Stimulated activated CD8-positive, alpha-beta memory T cell treated with anti-CD3 and anti-CD28 coated beads, Interleukin-7, amount 100 ng/mL, for 24 hours (primary cell): ENCODE measurements around the gene APBA2.
A peak's percentile ranks its signal among the peaks of the same experiment; 100 is the strongest.

Source experiments
- DNase-seq: peaks from one replicate; pipeline ENCODE4 v3.0.0-alpha.2; 2020; ENCODE audit warnings: low read depth

The APBA2 gene

DNA sequence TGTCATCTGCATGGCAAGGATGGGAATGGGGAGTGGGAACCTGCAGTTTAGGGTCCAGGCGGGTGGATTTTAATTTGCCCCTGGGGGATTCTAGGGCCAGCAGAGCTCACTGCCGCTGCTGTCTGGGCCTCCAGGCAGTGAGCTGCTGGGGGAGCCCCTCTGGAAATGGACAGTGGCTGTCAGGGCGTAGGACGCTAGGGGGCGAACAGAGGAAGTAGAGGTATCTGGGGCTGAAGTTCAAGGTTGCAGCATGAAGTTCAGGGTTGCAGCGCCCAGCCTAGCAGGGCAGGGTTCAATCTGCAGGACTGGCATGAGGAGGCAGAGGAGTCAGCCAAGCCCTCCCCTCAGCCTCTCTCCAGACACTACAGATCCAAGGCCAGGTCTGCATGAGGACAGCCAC lies 49.5 kb downstream of the APBA2 start:
- peak; percentile 39 for DNase-seq

DNA sequence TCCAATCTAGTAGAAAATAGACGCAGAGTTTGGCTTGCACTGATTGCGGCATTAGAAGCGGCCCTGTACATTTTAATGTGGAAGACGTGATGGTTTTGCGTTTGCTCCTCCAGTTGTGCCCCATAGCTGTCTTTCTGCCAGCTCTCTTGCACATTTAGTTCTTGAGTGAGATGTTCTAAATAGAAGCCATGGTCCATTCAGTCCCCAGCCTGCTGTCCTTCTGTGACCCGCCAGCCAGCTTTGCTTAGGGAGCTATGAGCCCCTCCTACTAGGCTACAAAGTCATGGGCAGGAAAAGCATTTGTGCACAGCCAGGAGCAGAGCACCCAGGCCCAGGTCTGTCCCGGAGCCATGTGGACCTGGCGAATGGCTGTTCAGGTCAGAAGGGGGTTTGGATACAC lies 50.3 kb downstream of the APBA2 start:
- DNase-seq: no peak

DNA sequence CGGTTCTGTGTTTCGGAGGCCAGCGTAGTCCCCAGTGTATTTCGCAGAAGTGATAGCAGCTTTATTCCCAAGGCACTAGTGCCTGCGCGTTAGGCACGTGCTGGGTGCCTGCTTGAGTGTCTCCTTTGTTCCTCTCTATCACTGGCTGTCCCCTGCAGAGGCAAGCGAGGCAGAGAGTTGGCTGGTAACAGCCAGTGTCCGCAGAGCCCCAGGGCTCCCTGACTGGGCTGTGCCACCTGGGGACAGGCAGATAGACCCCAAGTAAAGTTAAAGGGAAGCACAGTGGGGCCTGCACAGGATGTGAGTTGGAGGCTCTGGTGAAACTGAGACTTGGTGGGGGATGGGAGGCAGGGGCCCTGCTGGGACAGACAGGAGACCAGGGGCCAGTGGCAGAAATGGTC lies 50.7 kb downstream of the APBA2 start:
- DNase-seq: no peak

DNA sequence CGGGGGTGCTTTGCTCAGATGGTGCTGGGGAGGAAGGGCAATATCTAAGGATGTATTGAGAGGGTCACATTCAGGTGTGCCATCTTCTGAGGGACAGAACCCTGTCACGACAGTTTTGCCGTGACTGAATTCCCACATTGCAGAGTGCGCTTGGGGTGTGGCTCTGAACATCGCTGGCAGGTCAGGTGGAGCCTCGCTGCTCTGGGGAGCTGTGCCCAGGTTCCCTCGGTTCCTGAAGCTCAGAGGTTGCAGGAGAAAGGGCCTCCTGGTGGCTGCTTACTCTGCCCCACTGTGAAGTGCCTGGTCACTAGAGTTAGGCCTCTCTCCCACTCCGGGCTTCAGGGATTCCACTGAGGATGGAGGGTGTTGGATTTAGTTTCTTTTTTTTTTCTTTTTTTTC lies 51.5 kb downstream of the APBA2 start:
- DNase-seq: no peak

DNA sequence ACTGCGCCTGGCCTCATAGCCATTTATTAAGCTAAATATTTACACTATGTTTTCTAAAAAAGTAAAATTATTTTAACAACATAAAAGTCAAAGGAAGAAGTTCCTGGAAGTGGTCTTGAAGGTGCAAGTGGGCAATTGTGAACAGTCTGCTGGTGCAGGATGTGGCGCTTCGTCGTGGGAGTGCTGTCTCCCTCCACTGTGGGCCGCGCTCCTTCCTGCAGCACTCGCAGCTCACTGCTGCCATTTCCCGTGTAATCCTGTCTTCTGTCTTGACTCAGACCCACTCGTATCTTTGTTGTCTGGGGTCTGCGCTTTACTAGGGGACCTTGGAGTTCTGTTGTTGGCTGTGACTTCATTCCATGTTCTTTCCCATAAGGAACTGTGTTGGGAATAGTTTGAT lies 56.3 kb downstream of the APBA2 start:
- DNase-seq: no peak

DNA sequence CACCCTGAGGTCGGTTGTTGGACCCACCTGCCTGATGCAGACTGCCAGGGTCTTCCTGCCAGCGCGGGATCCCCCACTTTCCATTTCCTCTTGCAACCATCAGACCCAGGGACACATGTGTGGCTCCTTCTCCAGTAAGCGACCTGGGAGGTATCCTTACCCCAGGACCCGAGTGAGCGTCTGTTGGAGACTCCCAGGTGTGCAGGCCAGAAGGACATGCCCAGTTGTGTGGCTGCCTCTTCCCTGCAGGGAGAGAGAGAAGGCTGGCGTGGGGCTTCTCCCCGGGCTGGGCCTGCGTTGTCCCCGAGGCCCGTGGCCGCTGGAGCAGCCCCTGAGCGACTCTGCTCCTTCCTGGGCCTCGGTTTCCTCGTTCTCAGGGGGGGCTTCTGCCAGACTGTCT lies 56.8 kb downstream of the APBA2 start:
- DNase-seq: no peak

DNA sequence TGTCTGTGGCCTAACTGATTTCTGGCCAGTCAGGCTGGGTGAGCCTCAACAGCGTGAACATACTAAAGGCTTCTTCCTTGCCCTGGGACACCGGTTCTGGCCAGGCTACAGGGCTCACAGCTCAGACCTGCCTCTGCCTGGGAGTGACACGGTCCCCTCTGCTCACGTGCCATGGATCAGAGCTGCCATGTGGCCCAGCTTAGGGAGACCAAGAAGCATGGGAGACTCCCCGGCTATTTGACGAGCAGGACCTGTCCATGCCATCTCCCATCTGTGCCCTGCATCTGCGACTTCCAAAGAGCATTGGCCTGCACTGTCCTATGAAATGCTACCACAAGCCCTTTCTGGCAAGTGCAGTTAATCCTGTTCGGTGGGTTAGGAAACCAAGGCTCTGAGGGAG lies 57.4 kb downstream of the APBA2 start:
- DNase-seq: no peak

DNA sequence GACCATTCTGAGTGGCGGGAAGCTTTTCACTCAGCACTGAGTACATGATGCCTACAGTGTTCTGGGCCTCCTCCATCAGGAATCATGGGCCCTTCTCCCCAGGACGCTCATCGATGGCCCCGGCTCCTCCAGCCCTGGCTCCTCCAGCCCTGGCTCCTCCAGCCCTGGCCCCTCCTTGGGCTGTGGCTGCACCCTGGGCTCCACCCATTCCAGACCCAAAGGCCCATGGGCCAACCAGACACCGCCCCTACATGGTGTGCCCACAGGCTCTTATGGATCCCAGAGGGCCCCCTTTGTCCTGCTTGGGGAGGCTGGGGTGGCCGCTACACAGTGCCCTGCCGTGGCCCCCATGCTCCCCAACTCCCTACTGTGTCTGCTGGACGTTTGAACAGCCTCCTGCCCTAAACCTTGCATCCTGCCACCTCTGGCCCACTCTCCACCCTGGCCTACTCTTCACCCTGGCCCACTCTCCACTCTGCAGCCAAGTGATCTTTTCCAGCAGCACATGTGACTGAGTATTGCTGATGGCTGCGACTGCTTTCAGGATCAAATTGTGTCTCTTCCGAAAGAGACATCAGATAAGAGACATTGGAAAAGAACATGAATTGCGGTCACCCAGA lies 57.9 kb downstream of the APBA2 start:
- DNase-seq: no peak

DNA sequence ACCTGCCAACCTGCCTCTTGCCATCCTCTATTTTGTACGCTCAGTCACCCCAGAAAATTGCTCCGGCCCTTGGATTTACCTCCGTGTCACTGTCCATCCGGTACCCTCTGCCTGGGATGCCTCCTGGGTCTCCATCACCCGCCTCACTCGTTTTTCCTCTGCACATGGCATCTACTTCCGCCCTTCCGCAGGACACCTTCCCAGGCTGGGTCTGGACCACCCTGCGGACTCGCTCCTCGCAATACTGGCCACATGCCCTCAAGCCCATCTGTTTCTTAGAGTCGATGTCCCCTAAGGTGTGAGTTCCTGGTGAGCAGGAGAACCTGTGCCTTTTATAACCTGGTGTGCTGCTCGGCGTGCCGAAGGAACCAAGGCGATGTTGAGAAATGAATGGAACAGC lies 58.5 kb downstream of the APBA2 start:
- no peak for DNase-seq

DNA sequence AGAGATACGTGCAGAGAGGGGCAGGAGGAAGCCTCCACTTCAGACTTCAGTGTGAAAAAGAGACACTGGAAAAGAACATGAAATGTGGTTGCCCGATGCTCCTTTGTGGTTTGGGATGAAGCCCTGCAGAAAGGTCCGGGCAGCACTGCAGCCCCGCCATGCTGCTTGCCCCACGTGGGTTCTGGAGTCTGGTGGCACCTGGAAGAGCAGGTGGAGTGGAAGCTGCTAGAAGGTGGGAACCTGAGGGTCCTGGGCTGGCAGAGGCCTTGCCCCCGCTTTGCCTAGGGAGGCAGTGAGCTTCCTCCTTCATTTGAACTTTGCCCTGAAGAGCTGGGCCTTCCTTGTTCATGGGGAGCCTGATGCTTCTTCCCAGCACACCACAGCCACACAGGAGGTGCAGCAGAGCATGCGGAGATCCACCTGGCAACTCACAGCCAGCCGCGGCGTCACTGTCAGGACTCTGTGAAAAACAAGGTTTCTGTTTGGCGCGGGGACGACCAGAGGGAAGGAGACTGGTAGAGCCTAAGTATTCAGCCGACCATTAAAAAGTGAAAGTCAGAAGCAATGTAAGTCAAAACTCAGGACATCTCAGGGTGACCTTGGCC lies 59.0 kb downstream of the APBA2 start:
- DNase-seq: no peak

DNA sequence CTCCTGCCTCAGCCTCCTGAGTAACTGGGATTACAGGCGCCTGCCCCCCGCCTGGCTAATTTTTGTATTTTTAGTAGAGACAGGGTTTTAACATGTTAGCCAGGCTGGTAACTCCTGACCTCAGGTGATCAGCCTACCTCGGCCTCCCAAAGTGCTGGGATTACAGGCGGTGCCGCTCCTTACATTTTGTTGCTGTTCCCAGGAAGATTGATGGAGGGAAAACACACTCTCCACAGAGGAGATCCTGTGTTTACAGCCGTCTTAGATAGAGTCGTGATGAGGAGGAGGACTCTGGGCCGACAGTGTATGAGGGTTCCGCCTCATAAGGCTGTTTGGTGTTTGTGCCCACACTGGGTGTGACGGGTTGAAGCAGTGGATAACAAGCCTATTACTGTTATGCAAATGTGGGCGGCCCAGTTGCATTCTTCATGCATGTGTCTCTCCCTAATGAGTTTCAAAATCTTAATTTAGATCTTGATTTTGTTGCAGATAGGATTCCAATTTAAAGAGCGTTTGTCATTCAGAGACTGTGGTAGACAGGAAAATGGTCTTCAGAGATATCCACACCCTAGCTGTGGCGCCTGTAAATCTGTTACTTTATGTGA lies 60.0 kb downstream of the APBA2 start:
- no peak for DNase-seq

DNA sequence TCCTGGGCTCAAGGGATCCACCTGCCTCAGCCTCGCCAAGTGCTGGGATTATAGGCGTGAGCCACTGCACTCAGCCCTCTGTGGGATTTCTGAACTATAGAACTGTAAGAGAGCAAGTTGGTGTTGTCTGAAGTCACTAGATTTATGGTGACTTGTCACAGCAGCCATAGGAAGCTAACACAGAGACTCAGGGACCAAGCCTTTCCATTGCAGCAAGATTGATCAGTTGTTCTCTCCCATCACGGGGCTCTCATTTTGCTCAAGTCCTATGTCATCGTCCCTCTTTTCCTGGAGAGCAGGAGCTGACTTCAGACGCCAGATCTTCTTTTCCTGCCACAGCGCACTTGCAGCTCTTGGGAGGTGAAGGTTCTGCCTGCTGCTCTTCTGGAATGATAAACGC lies 61.0 kb downstream of the APBA2 start:
- DNase-seq: no peak

DNA sequence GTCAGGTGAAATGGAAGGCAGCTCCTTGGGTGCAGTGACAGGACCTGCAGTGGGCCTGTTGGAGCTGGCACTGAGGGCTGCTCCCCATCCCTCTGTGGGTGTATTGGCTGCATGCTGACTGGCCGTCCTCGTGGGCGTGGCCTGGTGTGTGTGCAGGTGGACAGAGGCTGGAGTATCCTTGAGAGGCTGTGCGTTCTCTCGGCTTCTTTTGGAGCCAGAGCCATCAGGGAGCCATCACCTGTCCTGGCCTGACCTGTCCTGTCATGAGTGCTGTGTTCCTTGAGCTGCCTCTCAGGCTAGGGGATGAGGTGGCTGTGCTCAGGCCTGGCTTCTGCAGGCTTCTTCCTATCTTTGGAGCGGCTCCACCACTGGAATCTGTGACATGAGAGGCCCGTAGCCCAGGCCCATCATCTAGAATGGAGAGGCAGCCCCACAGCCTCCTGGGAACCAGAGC lies 61.5 kb downstream of the APBA2 start:
- no peak for DNase-seq

DNA sequence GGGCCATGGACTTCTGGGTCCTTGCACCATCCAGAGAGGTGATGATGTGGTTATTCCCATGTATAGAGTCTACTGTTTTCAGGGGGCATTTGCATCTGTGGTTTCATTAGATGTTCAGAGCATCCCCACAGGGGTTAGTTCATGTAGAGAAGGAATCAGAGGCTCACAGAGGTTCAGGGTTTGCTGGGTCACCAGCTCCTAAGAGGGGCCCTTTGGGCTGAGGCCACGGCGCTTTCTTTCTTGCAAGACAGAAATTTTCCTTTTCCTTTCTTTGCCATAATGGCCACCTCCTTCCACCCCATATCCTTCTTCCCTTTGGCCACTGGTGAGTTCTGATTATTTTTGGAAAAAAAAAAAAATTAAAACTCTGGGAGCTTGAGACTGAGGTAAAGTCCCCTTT lies 62.3 kb downstream of the APBA2 start:
- DNase-seq: no peak

DNA sequence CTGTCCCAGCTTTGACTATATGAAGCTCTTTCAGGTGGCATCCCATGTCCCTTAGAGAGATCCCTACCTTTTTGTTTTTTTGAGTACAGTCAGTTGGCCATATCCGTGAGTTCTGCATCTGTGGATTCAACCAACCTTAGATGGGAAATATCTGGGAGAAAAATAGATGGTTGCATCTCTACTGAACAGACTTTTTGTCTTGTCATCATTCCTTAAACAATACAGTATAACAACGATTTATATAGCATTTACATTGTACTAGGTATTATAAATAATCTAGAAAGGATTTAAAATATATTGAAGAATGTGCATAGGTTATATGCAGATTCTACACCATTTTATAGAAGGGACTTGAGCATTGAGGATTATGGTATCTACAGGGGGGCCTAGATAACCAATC lies 65.1 kb downstream of the APBA2 start:
- no peak for DNase-seq

DNA sequence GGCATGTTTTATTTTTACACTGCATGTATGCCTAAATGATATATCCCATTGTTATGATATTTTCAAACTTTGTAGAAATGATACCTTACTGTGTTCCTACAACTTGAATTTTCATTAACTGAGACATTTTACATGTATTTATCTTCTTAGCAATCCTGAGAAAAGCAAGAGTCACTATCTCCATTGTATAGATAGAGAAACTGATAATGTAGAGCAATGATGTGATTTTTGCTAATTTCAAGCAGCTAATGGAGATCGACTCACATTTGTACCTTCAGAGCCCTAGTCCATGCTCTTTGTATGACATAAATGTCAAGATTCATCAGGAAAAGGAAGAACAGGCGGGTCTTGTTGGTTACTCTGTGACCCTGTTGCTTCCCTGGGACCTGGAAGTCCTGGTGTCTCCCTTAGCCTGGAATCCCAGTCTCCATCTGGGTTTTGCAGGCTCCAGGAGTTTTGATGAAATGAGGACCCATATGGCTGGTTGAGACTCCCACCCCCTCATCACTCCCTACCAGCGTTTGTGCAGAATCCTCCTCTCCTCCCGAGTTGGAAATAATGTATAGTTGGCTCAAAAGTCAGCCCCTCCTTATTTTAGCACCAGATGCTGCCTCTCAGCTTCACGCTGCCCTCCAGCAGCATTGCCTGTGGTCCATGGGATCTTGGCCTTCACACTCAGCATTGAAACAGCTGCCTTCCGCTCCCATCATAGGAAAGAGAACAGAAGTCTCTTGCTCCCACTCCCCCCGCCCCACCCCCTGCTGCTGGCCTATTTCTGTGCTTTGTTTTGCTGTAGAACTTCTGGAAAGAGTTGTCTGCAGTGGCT lies 67.1 kb downstream of the APBA2 start:
- DNase-seq: no peak

DNA sequence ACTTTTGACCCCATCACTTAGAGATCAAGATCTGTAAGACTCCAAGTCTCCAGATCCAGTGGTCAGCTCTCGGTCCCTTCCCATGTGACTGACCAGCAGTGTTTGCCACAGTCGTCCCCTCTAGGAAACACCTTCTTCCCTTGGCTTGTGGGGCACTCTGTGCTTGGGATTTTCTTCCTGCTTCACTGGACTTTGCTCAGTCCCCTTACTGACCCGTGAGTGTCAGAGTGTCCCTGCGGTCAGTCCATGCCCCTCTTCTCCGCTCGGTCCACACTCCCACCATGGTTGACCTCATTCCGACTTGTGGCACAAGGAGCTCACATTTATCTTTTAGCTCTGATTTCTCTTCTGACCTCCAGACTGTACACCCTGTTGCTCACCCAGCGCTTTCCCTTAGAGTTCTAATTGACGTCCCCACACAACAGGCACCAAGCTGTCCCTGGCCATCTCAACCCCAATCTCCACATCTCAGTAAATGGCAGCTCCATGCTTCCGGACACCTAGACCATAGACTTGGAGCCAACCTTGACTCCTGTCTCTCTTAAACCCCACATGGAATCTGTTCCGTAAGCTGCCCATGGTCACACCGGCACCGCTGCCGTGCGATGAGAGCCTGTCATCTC lies 67.9 kb downstream of the APBA2 start:
- DNase-seq: no peak

DNA sequence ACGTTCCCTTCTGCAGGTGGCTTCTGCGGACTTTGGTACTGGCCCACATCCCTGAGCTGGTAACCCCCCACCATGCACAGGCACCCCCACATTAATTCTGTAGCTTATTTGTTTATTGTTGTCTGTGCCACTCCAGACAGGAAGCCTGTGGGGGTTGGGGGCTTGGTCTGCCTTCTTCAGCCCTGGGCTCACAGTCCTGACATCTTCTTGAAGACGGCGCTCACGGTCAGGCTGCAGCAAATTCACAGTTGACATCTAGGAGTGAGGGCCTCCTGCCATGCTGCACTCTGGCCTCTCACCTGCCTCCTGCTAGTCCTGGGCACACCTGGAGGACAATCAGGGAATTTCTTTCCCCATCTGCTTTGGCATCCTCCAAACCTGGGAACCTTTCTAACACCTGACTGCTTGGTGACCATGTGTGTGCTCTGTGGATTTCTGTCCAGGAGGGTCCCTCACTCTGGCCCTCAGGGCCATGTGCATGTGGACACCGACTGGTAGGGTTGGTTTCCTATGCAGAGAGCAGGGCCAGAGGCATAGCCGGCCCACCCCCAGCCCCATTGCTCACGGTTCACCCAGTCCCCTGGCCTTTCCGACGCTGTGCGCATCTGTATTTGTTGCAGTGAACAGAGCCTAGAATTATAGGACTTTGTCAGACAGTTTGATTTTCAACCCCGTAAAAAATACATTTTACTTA lies 68.8 kb downstream of the APBA2 start:
- no peak for DNase-seq

DNA sequence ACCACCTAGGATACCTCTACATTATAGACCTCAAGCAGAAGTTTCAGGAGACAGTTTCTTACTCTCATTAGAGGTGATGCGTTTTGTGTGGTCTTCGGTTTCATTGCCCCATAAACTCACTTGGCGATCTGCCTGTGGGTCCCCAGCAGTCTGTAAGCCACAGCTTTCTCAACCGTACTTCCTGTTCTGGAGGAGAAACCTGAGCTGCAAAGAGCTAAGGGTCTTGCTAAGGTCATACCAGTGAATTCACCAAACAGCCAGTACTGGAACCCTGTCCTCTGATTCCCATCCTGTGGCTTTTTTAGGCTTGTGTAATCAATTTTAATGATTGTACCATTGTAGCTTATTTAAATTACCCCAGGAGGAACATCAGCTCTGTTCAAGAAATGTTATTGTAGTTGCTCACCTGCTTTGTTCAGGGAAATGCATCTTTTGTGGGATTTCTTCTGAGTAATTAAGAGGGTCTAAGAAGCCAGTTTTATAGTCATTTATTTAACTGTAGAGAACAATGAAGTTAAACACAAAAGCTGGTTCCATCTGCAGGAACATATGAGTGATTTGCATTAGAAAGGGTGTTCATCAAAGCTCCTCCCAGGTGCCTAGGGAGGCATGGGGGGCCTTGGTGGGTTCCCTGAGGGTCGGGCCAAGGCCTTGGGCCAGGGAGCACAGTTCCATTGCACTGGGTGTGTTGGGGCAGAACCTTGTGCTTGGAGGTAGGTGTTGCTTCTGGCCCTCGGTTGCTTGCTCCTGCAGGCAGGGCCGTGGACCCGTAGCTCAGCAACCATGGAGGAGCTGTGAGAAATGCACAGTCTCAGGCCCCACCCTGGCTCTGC lies 69.6 kb downstream of the APBA2 start:
- DNase-seq: no peak

DNA sequence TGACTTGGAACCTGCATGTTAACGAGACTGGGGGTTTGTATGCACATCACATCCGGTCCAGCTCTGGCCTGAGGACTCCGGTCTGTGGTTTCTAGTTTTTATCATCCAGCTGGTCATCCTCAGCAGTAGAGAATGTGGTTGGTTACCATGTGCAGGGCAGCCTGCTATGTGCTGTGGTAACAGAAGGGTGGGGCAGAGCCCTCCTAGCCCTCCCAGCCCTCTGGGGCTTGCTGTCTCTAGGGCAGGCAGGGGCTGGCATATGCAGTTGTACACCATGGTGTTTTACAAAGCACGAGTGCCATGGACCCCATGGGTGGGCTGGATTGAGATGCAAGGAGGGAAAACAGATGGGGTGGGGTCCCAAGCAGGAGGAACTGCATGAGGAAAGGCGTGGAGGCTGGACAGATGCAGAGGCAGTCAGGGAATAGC lies 70.2 kb downstream of the APBA2 start:
- no peak for DNase-seq

DNA sequence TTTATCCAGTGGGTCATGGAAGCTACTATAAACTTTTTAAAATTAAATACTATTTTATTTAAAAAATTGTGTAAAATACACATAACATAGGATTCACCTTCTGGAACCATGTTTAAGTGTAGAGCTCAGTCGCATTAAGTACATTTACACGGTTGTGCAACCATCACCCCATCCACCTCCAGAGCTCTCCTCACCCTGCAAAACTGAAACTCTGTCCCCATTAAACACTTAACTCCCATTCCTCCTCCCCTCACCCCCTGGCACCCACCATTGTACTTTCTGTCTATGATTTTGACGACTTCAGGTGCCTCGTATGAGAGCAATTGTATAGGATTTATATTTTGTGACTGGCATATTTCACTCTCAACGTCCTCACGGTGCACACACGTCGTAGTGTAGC lies 70.7 kb downstream of the APBA2 start:
- no peak for DNase-seq
